ENCODE results near the gene SFTA2. TPM values are rescaled to one million over a fixed set of nuclear protein-coding genes. Genes with fewer than 3 reads are reported as not detected.

The SFTA2 gene
- total and polyA plus RNA-seq, 5 donors from 2014 or later: 0.25 to 0.32 TPM; not detected in 3

GRCh38 chr6:30888816-30889495 is 43.0 kb downstream of the SFTA2 start:
- H3K9me3 ChIP-seq (ENCODE audit: control insufficient read depth in 2 of 2, low read length in 2 of 2): no peaks in the 10 kb centered on the region
- peaks cover 3% of the 10 kb centered on the region for H3K36me3 ChIP-seq (ENCODE audit: control insufficient read depth, insufficient read depth, low read length)
- peaks cover 5% of the 10 kb centered on the region for H3K27me3 ChIP-seq (ENCODE audit: control insufficient read depth, insufficient read depth, low read length)
- H3K4me1 ChIP-seq (ENCODE audit: control insufficient read depth, insufficient read depth, low read length, poor library complexity, severe bottlenecking): peaks cover 21% of the 10 kb centered on the region
- Mint-ChIP-seq H3K9me3 (no peaks in the 10 kb centered on the region), H3K27ac (no peak overlapping the region), H3K27me3 (peaks cover 14% of the 10 kb centered on the region), H3K4me3 (no peak overlapping the region), H3K36me3 (peaks cover 14% of the 10 kb centered on the region), H3K4me1 (peaks cover 0 to 24% (median 6%) of the 10 kb centered on the region in 4 donors)
- DNase-seq (no peak), ATAC-seq (ENCODE audit: low read depth in 2 of 2) (no peak)
- H3K4me3 ChIP-seq (ENCODE audit: low read depth, low read length): no peak overlapping the region
- H3K27ac ChIP-seq (ENCODE audit: insufficient read depth, low read length, poor library complexity, severe bottlenecking): no peak overlapping the region

GRCh38 chr6:30887901-30888815 is 43.8 kb downstream of the SFTA2 start:
- Mint-ChIP-seq H3K27ac (no peak overlapping the region), H3K4me3 (peak overlapping the region in 1 of 4 donors; percentile 37), H3K36me3 (peaks cover 14% of the 10 kb centered on the region), H3K4me1 (peaks cover 0 to 31% (median 10%) of the 10 kb centered on the region in 4 donors), H3K9me3 (peaks cover 0 to 2% (median 0%) of the 10 kb centered on the region in 7 donors), H3K27me3 (peaks cover 16% of the 10 kb centered on the region)
- H3K27me3 ChIP-seq (ENCODE audit: control insufficient read depth, insufficient read depth, low read length): peaks cover 5% of the 10 kb centered on the region
- ATAC-seq (ENCODE audit: low read depth in 2 of 2) (no peak), DNase-seq (no peak)
- no peak overlapping the region for H3K4me3 ChIP-seq (ENCODE audit: low read depth, low read length)
- H3K36me3 ChIP-seq (ENCODE audit: control insufficient read depth, insufficient read depth, low read length): peaks cover 3% of the 10 kb centered on the region
- no peaks in the 10 kb centered on the region for H3K9me3 ChIP-seq (ENCODE audit: control insufficient read depth in 2 of 2, low read length in 2 of 2)
- no peak overlapping the region for H3K27ac ChIP-seq (ENCODE audit: insufficient read depth, low read length, poor library complexity, severe bottlenecking)
- H3K4me1 ChIP-seq (ENCODE audit: control insufficient read depth, insufficient read depth, low read length, poor library complexity, severe bottlenecking): peaks cover 29% of the 10 kb centered on the region

DNA sequence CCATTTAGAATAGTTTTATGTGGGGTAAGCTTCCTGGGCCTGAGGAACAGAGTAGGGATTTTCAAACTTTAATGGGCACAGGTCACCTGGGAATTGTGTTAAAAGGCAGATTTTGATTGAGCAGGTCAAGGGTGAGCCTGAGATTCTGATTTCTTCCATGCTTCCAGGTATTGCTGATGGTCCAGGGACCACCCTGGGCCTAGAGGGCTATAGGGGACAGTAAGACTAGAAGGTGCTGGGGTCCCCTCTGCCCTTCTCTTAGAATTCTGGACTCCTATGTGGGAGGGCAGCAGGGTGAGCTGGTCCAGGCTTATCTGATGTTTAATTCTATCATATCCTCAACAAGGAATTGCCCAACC is 45.1 kb downstream of the SFTA2 start:
- Histone ChIP-seq H3K9me3 (ENCODE audit: control insufficient read depth in 2 of 2, low read length in 2 of 2) (no peaks in the 10 kb centered on the region), H3K36me3 (ENCODE audit: control insufficient read depth, insufficient read depth, low read length) (peaks cover 3% of the 10 kb centered on the region), H3K27me3 (ENCODE audit: control insufficient read depth, insufficient read depth, low read length) (peaks cover 5% of the 10 kb centered on the region), H3K4me3 (ENCODE audit: low read depth, low read length) (no peak overlapping the region), H3K4me1 (ENCODE audit: control insufficient read depth, insufficient read depth, low read length, poor library complexity, severe bottlenecking) (peaks cover 31% of the 10 kb centered on the region), H3K27ac (ENCODE audit: insufficient read depth, low read length, poor library complexity, severe bottlenecking) (no peak overlapping the region)
- peaks cover 0 to 2% (median 0%) of the 10 kb centered on the region in 7 donors for H3K9me3 Mint-ChIP-seq
- DNase-seq (no peak), ATAC-seq (ENCODE audit: low read depth in 2 of 2) (no peak)
- peaks cover 10% of the 10 kb centered on the region for H3K36me3 Mint-ChIP-seq
- peaks cover 19% of the 10 kb centered on the region for H3K27me3 Mint-ChIP-seq
- peak overlapping the region in 1 of 3 donors; percentile 6 for H3K27ac Mint-ChIP-seq
- H3K4me1 Mint-ChIP-seq: peaks cover 0 to 35% (median 12%) of the 10 kb centered on the region in 4 donors
- peak overlapping the region in 2 of 4 donors; percentile 37 to 66 for H3K4me3 Mint-ChIP-seq

DNA sequence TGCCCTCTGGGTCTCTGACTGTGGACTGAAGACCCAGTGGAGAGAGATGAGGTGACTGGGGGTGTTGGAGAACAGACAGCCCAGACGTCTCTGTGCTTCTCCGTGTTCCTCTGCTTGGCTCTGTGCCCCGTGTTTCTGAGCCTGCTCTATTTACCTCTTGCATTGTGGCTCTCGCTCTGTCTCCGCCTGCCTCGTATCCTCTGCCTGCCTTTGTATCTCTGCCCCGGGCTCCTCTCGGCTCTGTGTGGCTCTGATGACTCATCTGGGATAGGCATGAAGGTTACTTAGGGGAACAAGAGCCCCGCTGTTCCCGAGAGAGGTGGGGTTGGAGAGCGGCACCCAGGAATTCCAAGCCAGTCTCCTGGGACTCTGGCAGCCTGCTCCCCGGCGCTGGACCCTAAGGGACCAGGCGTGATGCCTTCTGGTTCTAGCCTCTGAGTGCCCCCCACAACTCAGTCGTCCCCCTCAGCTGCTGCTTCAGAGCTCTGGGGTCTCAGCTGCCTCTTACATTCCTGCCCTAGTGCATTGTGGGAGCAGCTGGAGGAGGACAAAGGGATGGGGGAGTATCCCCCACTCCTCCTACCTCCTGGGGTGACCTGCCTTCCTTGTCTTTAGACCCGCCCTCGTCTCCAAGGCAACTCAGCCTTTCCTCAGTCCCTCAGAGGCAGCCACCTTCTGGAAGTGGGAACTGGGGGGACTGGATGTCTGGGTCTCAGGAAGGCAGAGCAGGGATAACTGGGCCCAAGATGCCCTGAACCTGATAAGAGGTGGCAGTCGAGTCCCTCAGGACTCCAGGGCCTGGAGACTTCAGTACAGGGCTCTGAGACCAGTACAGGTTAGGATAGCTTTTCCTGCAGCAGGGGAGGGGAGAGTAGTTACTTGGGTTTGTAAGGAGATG is 45.7 kb downstream of the SFTA2 start:
- H3K27me3 ChIP-seq (ENCODE audit: control insufficient read depth, insufficient read depth, low read length): peaks cover 5% of the 10 kb centered on the region
- peaks cover 31% of the 10 kb centered on the region for H3K4me1 ChIP-seq (ENCODE audit: control insufficient read depth, insufficient read depth, low read length, poor library complexity, severe bottlenecking)
- H3K9me3 Mint-ChIP-seq: peaks cover 0 to 2% (median 0%) of the 10 kb centered on the region in 7 donors
- peak overlapping the region; percentile 78 to 87 (median 80) for H3K27ac Mint-ChIP-seq
- peaks cover 24% of the 10 kb centered on the region for H3K27me3 Mint-ChIP-seq
- H3K4me3 Mint-ChIP-seq: peak overlapping the region; percentile 74 to 92 (median 79)
- ATAC-seq (ENCODE audit: low read depth in 2 of 2): peak; percentile 31 to 54
- peaks cover 0 to 39% (median 12%) of the 10 kb centered on the region in 4 donors for H3K4me1 Mint-ChIP-seq
- no peak overlapping the region for H3K27ac ChIP-seq (ENCODE audit: insufficient read depth, low read length, poor library complexity, severe bottlenecking)
- peaks cover 3% of the 10 kb centered on the region for H3K36me3 ChIP-seq (ENCODE audit: control insufficient read depth, insufficient read depth, low read length)
- H3K36me3 Mint-ChIP-seq: peaks cover 10% of the 10 kb centered on the region
- peak in 1 of 3 donors; percentile 30 for DNase-seq
- H3K4me3 ChIP-seq (ENCODE audit: low read depth, low read length): no peak overlapping the region
- H3K9me3 ChIP-seq (ENCODE audit: control insufficient read depth in 2 of 2, low read length in 2 of 2): no peaks in the 10 kb centered on the region

- Mint-ChIP-seq H3K4me1 (peaks cover 0 to 40% (median 13%) of the 10 kb centered on the region in 4 donors), H3K9me3 (peaks cover 0 to 2% (median 0%) of the 10 kb centered on the region in 7 donors), H3K27me3 (peaks cover 26% of the 10 kb centered on the region), H3K36me3 (peaks cover 10% of the 10 kb centered on the region), H3K27ac (peak overlapping the region; percentile 78 to 87 (median 80)), H3K4me3 (peak overlapping the region; percentile 74 to 92 (median 79))
- peaks cover 3% of the 10 kb centered on the region for H3K36me3 ChIP-seq (ENCODE audit: control insufficient read depth, insufficient read depth, low read length)
- DNase-seq (no peak), ATAC-seq (ENCODE audit: low read depth in 2 of 2) (no peak)
- H3K4me3 ChIP-seq (ENCODE audit: low read depth, low read length): peak overlapping the region; percentile 43
- no peaks in the 10 kb centered on the region for H3K9me3 ChIP-seq (ENCODE audit: control insufficient read depth in 2 of 2, low read length in 2 of 2)
- H3K4me1 ChIP-seq (ENCODE audit: control insufficient read depth, insufficient read depth, low read length, poor library complexity, severe bottlenecking): peaks cover 31% of the 10 kb centered on the region
- H3K27me3 ChIP-seq (ENCODE audit: control insufficient read depth, insufficient read depth, low read length): peaks cover 5% of the 10 kb centered on the region
- H3K27ac ChIP-seq (ENCODE audit: insufficient read depth, low read length, poor library complexity, severe bottlenecking): no peak overlapping the region
Measured at GRCh38 chr6:30885481-30885998, 46.4 kb downstream of the SFTA2 start.

DNA sequence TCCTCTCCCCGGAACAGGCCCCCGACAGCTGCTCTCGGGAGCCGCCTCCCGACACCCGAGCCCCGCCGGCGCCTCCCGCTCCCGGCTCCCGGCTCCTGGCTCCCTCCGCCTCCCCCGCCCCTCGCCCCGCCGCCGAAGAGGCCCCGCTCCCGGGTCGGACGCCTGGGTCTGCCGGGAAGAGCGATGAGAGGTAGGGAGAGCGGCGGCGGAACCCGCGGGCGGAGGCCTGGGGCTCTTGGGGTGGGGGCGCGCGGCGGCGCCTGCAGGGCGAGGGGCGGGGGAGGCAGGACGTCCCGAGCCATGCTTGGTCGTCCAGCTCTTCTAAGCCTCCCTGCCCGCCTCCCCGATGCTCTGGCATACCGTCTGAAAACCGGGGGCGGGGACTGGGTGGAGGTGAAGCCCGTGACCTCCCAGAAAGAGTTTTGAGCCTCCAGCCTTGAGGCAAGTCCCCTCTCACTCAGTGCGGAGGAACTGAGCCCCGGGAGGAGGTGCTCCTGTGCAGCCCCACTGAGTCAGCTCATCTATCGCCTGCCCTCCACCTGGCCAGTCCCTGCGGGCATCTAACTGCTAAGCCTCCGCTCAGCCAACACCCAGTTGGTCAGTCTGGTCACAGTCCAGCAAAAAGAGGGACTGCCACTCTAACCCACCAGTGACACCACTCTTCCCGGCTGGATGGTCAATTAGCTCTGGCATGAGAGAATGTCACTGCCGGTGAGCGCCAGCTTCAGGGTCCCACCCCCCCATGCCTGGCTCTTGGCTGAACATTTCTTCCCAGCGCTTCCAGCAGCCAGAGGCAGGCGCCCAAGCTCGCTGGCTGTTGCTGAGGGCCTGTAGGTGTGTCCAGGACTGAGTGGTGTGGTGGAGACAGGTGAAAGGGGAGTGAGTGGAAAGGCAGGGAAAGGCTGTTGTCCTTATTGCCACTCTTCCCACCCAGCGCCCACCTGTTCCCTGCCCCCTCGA is 47.2 kb downstream of the SFTA2 start:
- Histone ChIP-seq H3K9me3 (ENCODE audit: control insufficient read depth in 2 of 2, low read length in 2 of 2) (no peaks in the 10 kb centered on the region), H3K4me3 (ENCODE audit: low read depth, low read length) (peak overlapping the region; percentile 48), H3K27ac (ENCODE audit: insufficient read depth, low read length, poor library complexity, severe bottlenecking) (no peak overlapping the region), H3K36me3 (ENCODE audit: control insufficient read depth, insufficient read depth, low read length) (peaks cover 3% of the 10 kb centered on the region), H3K4me1 (ENCODE audit: control insufficient read depth, insufficient read depth, low read length, poor library complexity, severe bottlenecking) (peaks cover 31% of the 10 kb centered on the region), H3K27me3 (ENCODE audit: control insufficient read depth, insufficient read depth, low read length) (peaks cover 5% of the 10 kb centered on the region)
- Mint-ChIP-seq H3K4me1 (peaks cover 0 to 40% (median 14%) of the 10 kb centered on the region in 4 donors), H3K27me3 (peaks cover 26% of the 10 kb centered on the region), H3K9me3 (peaks cover 0 to 2% (median 0%) of the 10 kb centered on the region in 7 donors), H3K27ac (peak overlapping the region; percentile 78 to 87 (median 80)), H3K4me3 (peak overlapping the region; percentile 74 to 92 (median 86)), H3K36me3 (peaks cover 3% of the 10 kb centered on the region)
- ATAC-seq (ENCODE audit: low read depth in 2 of 2) (peak; percentile 35), DNase-seq (peak; percentile 13 to 35 (median 34))

Measured in CD4-positive, CD25-positive, alpha-beta regulatory T cell (primary cell).